ENCODE results near the gene PYGM.

Gene PYGM

GRCh38 chr11:64772303-64773018 is 12.7 kb upstream of the PYGM start:
- in situ Hi-C loops (cut with HindIII; ENCODE audit: low pct_ligation_motif_present, low pct_unique_long_range_greater_than_20kb, low sequenced_read_pairs): no loop called here
- DNase-seq: no peak

- no peak for DNase-seq
- in situ Hi-C loops (cut with HindIII; ENCODE audit: low pct_ligation_motif_present, low pct_unique_long_range_greater_than_20kb, low sequenced_read_pairs): no loop called here
These were observed 12.1 kb upstream of the PYGM start for GRCh38 chr11:64771861-64772260.

GRCh38 chr11:64770120-64770519 is 10.3 kb upstream of the PYGM start:
- DNase-seq: no peak
- in situ Hi-C loops (cut with HindIII; ENCODE audit: low pct_ligation_motif_present, low pct_unique_long_range_greater_than_20kb, low sequenced_read_pairs): no loop called here

- no peak for DNase-seq
- in situ Hi-C loops (cut with HindIII; ENCODE audit: low pct_ligation_motif_present, low pct_unique_long_range_greater_than_20kb, low sequenced_read_pairs): no loop called here
These were observed 9.5 kb upstream of the PYGM start for GRCh38 chr11:64769283-64769682.

GRCh38 chr11:64768300-64768694 is 8.5 kb upstream of the PYGM start:
- DNase-seq: no peak
- in situ Hi-C loops (cut with HindIII; ENCODE audit: low pct_ligation_motif_present, low pct_unique_long_range_greater_than_20kb, low sequenced_read_pairs): no loop called here

GRCh38 chr11:64767344-64768299 is 7.8 kb upstream of the PYGM start:
- DNase-seq: peak; percentile 49
- in situ Hi-C loops (cut with HindIII; ENCODE audit: low pct_ligation_motif_present, low pct_unique_long_range_greater_than_20kb, low sequenced_read_pairs): no loop called here

GRCh38 chr11:64766881-64767280 is 7.1 kb upstream of the PYGM start:
- in situ Hi-C loops (cut with HindIII; ENCODE audit: low pct_ligation_motif_present, low pct_unique_long_range_greater_than_20kb, low sequenced_read_pairs): no loop called here

GRCh38 chr11:64765851-64766665 is 6.3 kb upstream of the PYGM start:
- no peak for DNase-seq
- in situ Hi-C loops (cut with HindIII; ENCODE audit: low pct_ligation_motif_present, low pct_unique_long_range_greater_than_20kb, low sequenced_read_pairs): no loop called here

More at GRCh38 chr11:64766881-64767280, 7.1 kb upstream of the PYGM start:
- no peak for DNase-seq

GRCh38 chr11:64765291-64765850 is 5.6 kb upstream of the PYGM start:
- in situ Hi-C loops (cut with HindIII; ENCODE audit: low pct_ligation_motif_present, low pct_unique_long_range_greater_than_20kb, low sequenced_read_pairs): no loop called here
- no peak for DNase-seq

- no peak for DNase-seq
- in situ Hi-C loops (cut with HindIII; ENCODE audit: low pct_ligation_motif_present, low pct_unique_long_range_greater_than_20kb, low sequenced_read_pairs): no loop called here
These were observed 5.0 kb upstream of the PYGM start for GRCh38 chr11:64764753-64765152.

- in situ Hi-C loops (cut with HindIII; ENCODE audit: low pct_ligation_motif_present, low pct_unique_long_range_greater_than_20kb, low sequenced_read_pairs): no loop called here
- DNase-seq: no peak
These were observed 4.4 kb upstream of the PYGM start for GRCh38 chr11:64764040-64764611.

- in situ Hi-C loops (cut with HindIII; ENCODE audit: low pct_ligation_motif_present, low pct_unique_long_range_greater_than_20kb, low sequenced_read_pairs): no loop called here
- DNase-seq: no peak
These were observed 3.8 kb upstream of the PYGM start for GRCh38 chr11:64763526-64764039.

GRCh38 chr11:64762674-64763525 is 3.1 kb upstream of the PYGM start:
- peak; percentile 35 for DNase-seq
- in situ Hi-C loops (cut with HindIII; ENCODE audit: low pct_ligation_motif_present, low pct_unique_long_range_greater_than_20kb, low sequenced_read_pairs): no loop called here

GRCh38 chr11:64762277-64762673 is 2.5 kb upstream of the PYGM start:
- DNase-seq: no peak
- in situ Hi-C loops (cut with HindIII; ENCODE audit: low pct_ligation_motif_present, low pct_unique_long_range_greater_than_20kb, low sequenced_read_pairs): no loop called here

- in situ Hi-C loops (cut with HindIII; ENCODE audit: low pct_ligation_motif_present, low pct_unique_long_range_greater_than_20kb, low sequenced_read_pairs): no loop called here
- DNase-seq: no peak
These were observed 1.1 kb upstream of the PYGM start for GRCh38 chr11:64760759-64761420.

- in situ Hi-C loops (cut with HindIII; ENCODE audit: low pct_ligation_motif_present, low pct_unique_long_range_greater_than_20kb, low sequenced_read_pairs): no loop called here
These were observed 548 bp downstream of the PYGM start for GRCh38 chr11:64759131-64759721.

More at GRCh38 chr11:64759131-64759721, 548 bp downstream of the PYGM start:
- DNase-seq: no peak
